Smooth muscle cell (in vitro differentiated cells): Measurements from ENCODE around the gene FMNL2. TPM values are rescaled to one million over a fixed set of nuclear protein-coding genes. Genes with fewer than 3 reads are reported as not detected.

ENCODE experiments used
- DNase-seq: peaks from one replicate; lab custom pipeline; 2025; ENCODE audit not compliant: unreplicated experiment; lab: John Stamatoyannopoulos, UW
- H2AFZ ChIP-seq: fragments of 200-600 bp; sonication (generic); 2 replicates; pipeline ENCODE4 v1.6.0; 2016; ENCODE audit warnings: antibody characterized with exemption, low read depth, mild to moderate bottlenecking
- H3F3A ChIP-seq: fragments of 200-600 bp; sonication (generic); 2 replicates; pipeline ENCODE4 v1.6.0; 2017; ENCODE audit warnings: antibody characterized with exemption, low read depth
- H3K27ac ChIP-seq: fragments of 200-600 bp; sonication (generic); 2 replicates; pipeline ENCODE4 v1.5.1; 2016; ENCODE audit warnings: low read depth, mild to moderate bottlenecking
- H3K27me3 ChIP-seq: fragments of 200-600 bp; sonication (generic); 2 replicates; pipeline ENCODE4 v1.6.1; 2016; ENCODE audit warnings: low read depth, mild to moderate bottlenecking
- H3K36me3 ChIP-seq: fragments of 200-600 bp; sonication (generic); 2 replicates; pipeline ENCODE4 v1.5.1; 2016; ENCODE audit warnings: low read depth
- H3K4me1 ChIP-seq: fragments of 200-600 bp; sonication (generic); 2 replicates; pipeline ENCODE4 v1.5.1; 2016; ENCODE audit warnings: low read depth
- H3K4me2 ChIP-seq: fragments of 200-600 bp; sonication (generic); 2 replicates; pipeline ENCODE4 v1.6.0; 2016; ENCODE audit warnings: mild to moderate bottlenecking
- H3K4me3 ChIP-seq: fragments of 200-600 bp; sonication (generic); 2 replicates; pipeline ENCODE4 v1.5.1; 2016; ENCODE audit warnings: mild to moderate bottlenecking
- H3K79me2 ChIP-seq: fragments of 200-600 bp; sonication (generic); 2 replicates; pipeline ENCODE4 v1.6.0; 2016; ENCODE audit warnings: low read depth, mild to moderate bottlenecking
- H3K9ac ChIP-seq: fragments of 200-600 bp; sonication (generic); 2 replicates; pipeline ENCODE4 v1.6.0; 2016; ENCODE audit warnings: low read depth
- H3K9me3 ChIP-seq: fragments of 200-600 bp; sonication (generic); replicated peaks from 2 replicates; pipeline ENCODE4 v1.5.1; 2016; ENCODE audit warnings: low read depth
- H4K20me1 ChIP-seq: fragments of 200-600 bp; sonication (generic); 2 replicates; pipeline ENCODE4 v1.6.0; 2016; ENCODE audit warnings: low read depth
- CTCF ChIP-seq: fragments of 200-600 bp; sonication (generic); IDR thresholded peaks from 2 replicates; pipeline ENCODE4 v1.5.1; 2017; ENCODE audit warnings: borderline replicate concordance, mild to moderate bottlenecking, antibody characterized with exemption; ENCODE audit not compliant: insufficient read depth, poor library complexity, severe bottlenecking
- WGBS: methylation state at CpG from one replicate; pipeline ENCODE4 v1.1.7; 2016; ENCODE audit warnings: low lambda C conversion rate; 5-methylcytosine and 5-hydroxymethylcytosine counted together
- polyA plus RNA-seq: library from polyadenylated mRNA; unstranded; fragments of >200 nt; fragmentation: Nextera tagmentation; extraction: Ambion mirVana; gene quantifications from 2 replicates; pipeline ENCODE4 v1.2.1, GENCODE V29; 2016
- total RNA-seq: library from RNA; depleted of rRNA; stranded (reverse); fragments of >200 nt; gene quantifications from 2 replicates; pipeline ENCODE4 v1.2.3, GENCODE V29; 2014

FMNL2 gene
- total and polyA plus RNA-seq, 2 experiments from 2014 or later: 7.4 to 37.3 TPM

GRCh38 chr2:152336119-152336853, 1.3 kb downstream of the FMNL2 start:
- Histone ChIP-seq H2AFZ (peak overlapping the region; percentile 95), H3K4me2 (peak overlapping the region; percentile 88), H3K27me3 (no peaks in the 10 kb centered on the region), H3K36me3 (no peaks in the 10 kb centered on the region), H3K9ac (peak overlapping the region; percentile 53), H3K79me2 (peaks cover 57% of the 10 kb centered on the region), H3F3A (no peaks in the 10 kb centered on the region), H4K20me1 (peaks cover 45% of the 10 kb centered on the region), H3K9me3 (no peaks in the 10 kb centered on the region), H3K4me3 (peak overlapping the region; percentile 73), H3K4me1 (no peaks in the 10 kb centered on the region), H3K27ac (peak overlapping the region; percentile 5)
- TF ChIP-seq CTCF: no peak
- WGBS: under 1% methylated on average over 41 of the region's 42 CpGs
- peak; percentile 30 for DNase-seq

GRCh38 chr2:152336854-152337510, 2.0 kb downstream of the FMNL2 start:
- WGBS: 12% methylated on average over 12 of the region's 12 CpGs
- Histone ChIP-seq H3K79me2 (peaks cover 64% of the 10 kb centered on the region), H2AFZ (peak overlapping the region; percentile 95), H3K4me3 (peak overlapping the region; percentile 73), H3K36me3 (no peaks in the 10 kb centered on the region), H3K4me2 (peak overlapping the region; percentile 88), H3K9me3 (no peaks in the 10 kb centered on the region), H4K20me1 (peaks cover 52% of the 10 kb centered on the region), H3F3A (no peaks in the 10 kb centered on the region), H3K4me1 (no peaks in the 10 kb centered on the region), H3K27me3 (no peaks in the 10 kb centered on the region), H3K9ac (peak overlapping the region; percentile 53), H3K27ac (peak overlapping the region; percentile 5)
- no peak for TF ChIP-seq CTCF
- DNase-seq: no peak

GRCh38 chr2:152337511-152337903, 2.5 kb downstream of the FMNL2 start:
- Histone ChIP-seq H3K4me2 (peak overlapping the region; percentile 88), H4K20me1 (peaks cover 57% of the 10 kb centered on the region), H2AFZ (no peak overlapping the region), H3K9me3 (no peaks in the 10 kb centered on the region), H3K27me3 (no peaks in the 10 kb centered on the region), H3K27ac (no peak overlapping the region), H3K36me3 (no peaks in the 10 kb centered on the region), H3K9ac (no peak overlapping the region), H3K4me3 (peak overlapping the region; percentile 73), H3K79me2 (peaks cover 69% of the 10 kb centered on the region), H3F3A (no peaks in the 10 kb centered on the region), H3K4me1 (no peaks in the 10 kb centered on the region)
- WGBS: 46% methylated on average over 2 of the region's 2 CpGs
- TF ChIP-seq CTCF: no peak
- no peak for DNase-seq
